Measurements from ENCODE around the gene CNBD2.

CNBD2 gene

GRCh38 chr20:35994994-35995453 is 26.6 kb downstream of the CNBD2 start:
- peak; percentile 96 for TF ChIP-seq CTCF (IDR thresholded peaks at IDR 0.05)

GRCh38 chr20:36002855-36003254 is 34.5 kb downstream of the CNBD2 start:
- no peak for TF ChIP-seq CTCF (IDR thresholded peaks at IDR 0.05)

- no peak for TF ChIP-seq CTCF (IDR thresholded peaks at IDR 0.05)
Observed at GRCh38 chr20:36004045-36004444, 35.7 kb downstream of the CNBD2 start.

- no peak for TF ChIP-seq CTCF (IDR thresholded peaks at IDR 0.05)
Observed at GRCh38 chr20:36008461-36009035, 40.2 kb downstream of the CNBD2 start.

GRCh38 chr20:36010076-36010475 is 41.7 kb downstream of the CNBD2 start:
- no peak for TF ChIP-seq CTCF (IDR thresholded peaks at IDR 0.05)

GRCh38 chr20:36010825-36011224 is 42.4 kb downstream of the CNBD2 start:
- TF ChIP-seq CTCF (IDR thresholded peaks at IDR 0.05) = no peak

GRCh38 chr20:36015806-36016403 is 47.5 kb downstream of the CNBD2 start:
- no peak for TF ChIP-seq CTCF (IDR thresholded peaks at IDR 0.05)
